Caco-2 (cell line): Measurements from ENCODE around the gene TM2D1. TPM values are rescaled to one million over a fixed set of nuclear protein-coding genes. Genes with fewer than 3 reads are reported as not detected.

Experiments used
- BruUV-seq: library from RNA; stranded (reverse); fragments of 400-500 nt; replicated peaks from 2 replicates; lab custom pipeline; 2021; lab: Mats Ljungman, UMichigan
- CTCF ChIA-PET: fragments of 300-600 bp; sonication (Branson Sonifier 250); formaldehyde crosslinking; loops from one replicate; lab custom pipeline; 2022; ENCODE audit warnings: antibody characterized with exemption; lab: Charles Lee
- POLR2A ChIA-PET: fragments of 300-600 bp; sonication (Branson Sonifier 250); formaldehyde crosslinking; loops from one replicate; lab custom pipeline; 2022; ENCODE audit warnings: antibody characterized with exemption; lab: Charles Lee
- DNase-seq, 2 experiments: peaks; one replicate each; pipeline versions ENCODE4 v3.0.0 to v3.0.0-alpha.2; 2020 to 2022
- H3K27me3 ChIP-seq: replicated peaks from 2 replicates; pipeline ENCODE4 v1.6.0; 2011; ENCODE audit warnings: low read length; ENCODE audit not compliant: control insufficient read depth, insufficient read depth
- H3K36me3 ChIP-seq: 2 replicates; pipeline ENCODE4 v1.5.1; 2011; ENCODE audit warnings: low read length; ENCODE audit not compliant: control insufficient read depth, insufficient read depth
- H3K4me1 ChIP-seq: fragments of 250-450 bp; sonication (Bioruptor Pico); 2 replicates; pipeline ENCODE4 v1.5.1; 2020; ENCODE audit warnings: mild to moderate bottlenecking
- H3K4me3 ChIP-seq: 2 replicates; pipeline ENCODE4 v1.5.1; 2011; ENCODE audit warnings: low read depth, mild to moderate bottlenecking, control low read depth, low read length
- H3K9me3 ChIP-seq: fragments of 250-450 bp; sonication (Bioruptor Pico); 2 replicates; pipeline ENCODE4 v1.5.1; 2020; ENCODE audit warnings: mild to moderate bottlenecking, moderate library complexity
- H3K27ac Mint-ChIP-seq: one replicate; pipeline ENCODE4 v1.8.0; 2022; ENCODE audit warnings: mixed read lengths; ENCODE audit not compliant: unreplicated experiment
- H3K27me3 Mint-ChIP-seq: one replicate; pipeline ENCODE4 v1.8.0; 2022; ENCODE audit warnings: mixed read lengths; ENCODE audit not compliant: insufficient read depth, unreplicated experiment
- H3K36me3 Mint-ChIP-seq: one replicate; pipeline ENCODE4 v1.8.0; 2022; ENCODE audit warnings: mild to moderate bottlenecking, mixed read lengths; ENCODE audit not compliant: insufficient read depth, unreplicated experiment
- H3K4me1 Mint-ChIP-seq: one replicate; pipeline ENCODE4 v1.8.0; 2022; ENCODE audit warnings: low read depth, mixed read lengths; ENCODE audit not compliant: unreplicated experiment
- H3K4me3 Mint-ChIP-seq: one replicate; pipeline ENCODE4 v1.8.0; 2022; ENCODE audit warnings: mild to moderate bottlenecking, moderate library complexity, mixed read lengths; ENCODE audit not compliant: unreplicated experiment
- H3K9me3 Mint-ChIP-seq: one replicate; pipeline ENCODE4 v1.8.0; 2022; ENCODE audit warnings: mixed read lengths; ENCODE audit not compliant: unreplicated experiment
- CTCF ChIP-seq, 2 experiments: fragments of 200-600 bp in 1 of 2; IDR thresholded peaks; 1 replicate in 1 of 2; 2 replicates in 1 of 2; pipeline versions ENCODE4 v1.5.1 to v1.8.0; 2011 to 2022; ENCODE audit warnings: antibody characterized with exemption in 1 of 2, control low read depth in 1 of 2, inconsistent platforms in 1 of 2, low read depth in 1 of 2, low read length in 1 of 2, mild to moderate bottlenecking in 1 of 2, moderate library complexity in 1 of 2; ENCODE audit not compliant: insufficient read depth in 1 of 2, severe bottlenecking in 1 of 2, unreplicated experiment in 1 of 2
- intact Hi-C: fragments of 100-400 bp; cut with micrococcal nuclease; formaldehyde crosslinking; loops from one replicate; pipeline ENCODE4 v1.10.0; 2022; ENCODE audit not compliant: unreplicated experiment
- total RNA-seq: library from RNA; stranded (reverse); gene quantifications from 2 replicates; pipeline ENCODE4 v1.2.3, GENCODE V29; 2022

Gene TM2D1
- total RNA-seq, 1 experiment from 2014 or later, result 16.3 TPM

- intact Hi-C loops, result no loop called here
- BruUV-seq, result no TSS peak
- Histone ChIP-seq H3K4me3 (no peak overlapping the region), H3K27me3 (no peaks in the 10 kb centered on the region), H3K9me3 (no peaks in the 10 kb centered on the region), H3K36me3 (no peaks in the 10 kb centered on the region), H3K4me1 (no peaks in the 10 kb centered on the region)
- H3K4me1 Mint-ChIP-seq, result peaks cover 6% of the 10 kb centered on the region
- ChIA-PET CTCF (no interaction called here), POLR2A (no interaction called here)
- no peaks in the 10 kb centered on the region for H3K27me3 Mint-ChIP-seq
- H3K4me3 Mint-ChIP-seq, result no peak overlapping the region
- no peak for TF ChIP-seq CTCF (IDR thresholded peaks at IDR 0.05; ENCODE audit: insufficient read depth in 1 of 2, low read depth in 1 of 2, low read length in 1 of 2, severe bottlenecking in 1 of 2, unreplicated experiment in 1 of 2)
- no peaks in the 10 kb centered on the region for H3K9me3 Mint-ChIP-seq
- no peaks in the 10 kb centered on the region for H3K36me3 Mint-ChIP-seq
- DNase-seq, result no peak
- no peak overlapping the region for H3K27ac Mint-ChIP-seq
Observed at GRCh38 chr1:61638296-61638695, 86.6 kb downstream of the TM2D1 start.

DNA sequence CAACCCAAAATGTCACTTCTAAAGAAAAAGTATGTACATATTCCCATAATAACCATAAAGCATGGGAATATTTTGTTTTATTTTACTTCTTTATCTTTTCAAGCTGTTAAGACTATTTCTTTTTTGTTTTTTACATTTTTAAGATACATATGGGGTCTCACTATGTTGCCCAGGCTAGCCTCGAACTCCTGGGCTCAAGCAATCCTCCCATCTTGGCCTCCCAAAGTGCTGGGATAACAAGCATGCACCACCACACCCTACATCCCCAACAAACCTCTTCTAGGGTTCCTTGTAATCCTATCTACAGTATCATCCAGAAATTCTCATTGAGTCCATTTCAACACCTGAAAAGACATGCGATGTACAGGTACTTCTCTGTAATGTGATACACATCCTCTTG is 87.5 kb downstream of the TM2D1 start:
- Histone ChIP-seq H3K36me3 (no peaks in the 10 kb centered on the region), H3K4me1 (no peaks in the 10 kb centered on the region), H3K4me3 (no peak overlapping the region), H3K9me3 (no peaks in the 10 kb centered on the region), H3K27me3 (no peaks in the 10 kb centered on the region)
- intact Hi-C loops, result no loop called here
- ChIA-PET POLR2A (no interaction called here), CTCF (no interaction called here)
- Mint-ChIP-seq H3K27ac (no peak overlapping the region), H3K36me3 (no peaks in the 10 kb centered on the region), H3K4me1 (peaks cover under 1% of the 10 kb centered on the region), H3K4me3 (no peak overlapping the region), H3K9me3 (no peaks in the 10 kb centered on the region), H3K27me3 (no peaks in the 10 kb centered on the region)
- no TSS peak for BruUV-seq
- DNase-seq, result no peak
- TF ChIP-seq CTCF (IDR thresholded peaks at IDR 0.05; ENCODE audit: insufficient read depth in 1 of 2, low read depth in 1 of 2, low read length in 1 of 2, severe bottlenecking in 1 of 2, unreplicated experiment in 1 of 2), result no peak

GRCh38 chr1:61636814-61637213 is 88.1 kb downstream of the TM2D1 start:
- TF ChIP-seq CTCF (IDR thresholded peaks at IDR 0.05; ENCODE audit: insufficient read depth in 1 of 2, low read depth in 1 of 2, low read length in 1 of 2, severe bottlenecking in 1 of 2, unreplicated experiment in 1 of 2), result no peak
- no peak for DNase-seq
- Mint-ChIP-seq H3K36me3 (no peaks in the 10 kb centered on the region), H3K9me3 (no peaks in the 10 kb centered on the region), H3K4me1 (no peaks in the 10 kb centered on the region), H3K27me3 (no peaks in the 10 kb centered on the region), H3K4me3 (no peak overlapping the region), H3K27ac (no peak overlapping the region)
- Histone ChIP-seq H3K27me3 (no peaks in the 10 kb centered on the region), H3K9me3 (no peaks in the 10 kb centered on the region), H3K36me3 (no peaks in the 10 kb centered on the region), H3K4me1 (no peaks in the 10 kb centered on the region), H3K4me3 (no peak overlapping the region)
- BruUV-seq, result no TSS peak
- intact Hi-C loops, result no loop called here
- CTCF ChIA-PET, result no interaction called here
- POLR2A ChIA-PET, result no interaction called here
